ENCODE results near the gene EFCAB8.
"Not testable (repeated sequence)": the region's sequence is repeated elsewhere in the genome, so short reads cannot be mapped to it uniquely, and the experiment has no call there.

Gene EFCAB8

GRCh38 chr20:32934580-32934979, 75.9 kb downstream of the EFCAB8 start:
- no peak overlapping the region for H3K9ac ChIP-seq
- no peaks in the 10 kb centered on the region for H3K27me3 ChIP-seq
- no peak for TF ChIP-seq Cebpa-rat (IDR thresholded peaks at IDR 0.05)
- no peak overlapping the region for H3K27ac ChIP-seq
- no peaks in the 10 kb centered on the region for H3K36me3 ChIP-seq
- H3K4me2 ChIP-seq: no peak overlapping the region
- H3K4me3 ChIP-seq: no peak overlapping the region
- H3K9me3 ChIP-seq (replicated peaks in 1 of 11): peaks cover 19 to 37% (median 29%) of the 10 kb centered on the region in 11 experiments
- H3K4me1 ChIP-seq: no peaks in the 10 kb centered on the region
- no peaks in the 10 kb centered on the region for H4K20me1 ChIP-seq

GRCh38 chr20:32941155-32941885, 82.6 kb downstream of the EFCAB8 start:
- Histone ChIP-seq H3K27me3 (no peaks in the 10 kb centered on the region), H3K4me2 (no peak overlapping the region; a peak in 1 of 22 replicates), H3K9me3 (replicated peaks in 1 of 11) (peaks cover 10 to 34% (median 20%) of the 10 kb centered on the region in 11 experiments), H3K4me1 (no peaks in the 10 kb centered on the region), H3K4me3 (no peak overlapping the region), H3K36me3 (no peaks in the 10 kb centered on the region), H3K27ac (no peak overlapping the region), H3K9ac (no peak overlapping the region), H4K20me1 (no peaks in the 10 kb centered on the region)
- no peak for TF ChIP-seq Cebpa-rat (IDR thresholded peaks at IDR 0.05)

- Histone ChIP-seq H4K20me1 (no peaks in the 10 kb centered on the region), H3K27me3 (no peaks in the 10 kb centered on the region), H3K4me3 (no peak overlapping the region), H3K9me3 (replicated peaks in 1 of 11) (peaks cover 0 to 19% (median 12%) of the 10 kb centered on the region in 11 experiments; a peak in 16 of 22 replicates), H3K36me3 (no peaks in the 10 kb centered on the region), H3K27ac (no peak overlapping the region), H3K9ac (no peak overlapping the region), H3K4me2 (no peak overlapping the region), H3K4me1 (no peaks in the 10 kb centered on the region)
- TF ChIP-seq Cebpa-rat (IDR thresholded peaks at IDR 0.05): no peak
These were observed 84.8 kb downstream of the EFCAB8 start for GRCh38 chr20:32943490-32944052.

- no peak overlapping the region for H3K9ac ChIP-seq
- H4K20me1 ChIP-seq: no peaks in the 10 kb centered on the region
- no peak for TF ChIP-seq Cebpa-rat (IDR thresholded peaks at IDR 0.05)
- no peak overlapping the region for H3K4me2 ChIP-seq
- no peak overlapping the region for H3K27ac ChIP-seq
- H3K36me3 ChIP-seq: no peaks in the 10 kb centered on the region
- H3K4me3 ChIP-seq: no peak overlapping the region
- H3K27me3 ChIP-seq: no peaks in the 10 kb centered on the region
- H3K4me1 ChIP-seq: peaks cover 0 to 9% (median 3%) of the 10 kb centered on the region in 10 experiments; a peak in 10 of 20 replicates
- peaks cover 0 to 16% (median 9%) of the 10 kb centered on the region in 11 experiments; a peak in 16 of 22 replicates for H3K9me3 ChIP-seq (replicated peaks in 1 of 11)
These were observed 87.0 kb downstream of the EFCAB8 start for GRCh38 chr20:32945710-32946221.

- no peaks in the 10 kb centered on the region for H4K20me1 ChIP-seq
- no peaks in the 10 kb centered on the region for H3K27me3 ChIP-seq
- H3K4me3 ChIP-seq: no peak overlapping the region
- H3K9me3 ChIP-seq (replicated peaks in 1 of 11): peaks cover 0 to 9% (median 5%) of the 10 kb centered on the region in 11 experiments; a peak in 7 of 22 replicates
- no peak overlapping the region for H3K4me2 ChIP-seq
- H3K27ac ChIP-seq: no peak overlapping the region
- TF ChIP-seq Cebpa-rat (IDR thresholded peaks at IDR 0.05): no peak
- H3K36me3 ChIP-seq: no peaks in the 10 kb centered on the region
- H3K9ac ChIP-seq: no peak overlapping the region
- peaks cover 0 to 14% (median 4%) of the 10 kb centered on the region in 10 experiments; a peak in 10 of 20 replicates for H3K4me1 ChIP-seq
These were observed 87.9 kb downstream of the EFCAB8 start for GRCh38 chr20:32946629-32947028.

GRCh38 chr20:32950539-32950938, 91.8 kb downstream of the EFCAB8 start:
- Histone ChIP-seq H3K4me1 (peaks cover 0 to 14% (median 4%) of the 10 kb centered on the region in 10 experiments; a peak in 10 of 20 replicates), H3K9me3 (replicated peaks in 1 of 11) (peaks cover 14 to 20% (median 19%) of the 10 kb centered on the region in 11 experiments), H3K4me2 (peak overlapping the region in 6 of 11 experiments; percentile 11 to 37 (median 27); a peak in 7 of 22 replicates)
- H3K36me3 ChIP-seq, H4K20me1 ChIP-seq, H3K9ac ChIP-seq, H3K27me3 ChIP-seq, H3K27ac ChIP-seq, H3K4me3 ChIP-seq: not testable (repeated sequence)

- no peak overlapping the region for H3K4me3 ChIP-seq
- no peaks in the 10 kb centered on the region for H3K4me1 ChIP-seq
- no peaks in the 10 kb centered on the region for H3K27me3 ChIP-seq
- no peak overlapping the region for H3K9ac ChIP-seq
- H4K20me1 ChIP-seq: no peaks in the 10 kb centered on the region
- H3K27ac ChIP-seq: no peak overlapping the region
- peaks cover 44 to 52% (median 48%) of the 10 kb centered on the region in 11 experiments for H3K9me3 ChIP-seq (replicated peaks in 1 of 11)
- H3K36me3 ChIP-seq: peaks cover 0 to 5% (median 0%) of the 10 kb centered on the region in 11 experiments; a peak in 1 of 22 replicates
- no peak for TF ChIP-seq Cebpa-rat (IDR thresholded peaks at IDR 0.05)
- no peak overlapping the region for H3K4me2 ChIP-seq
These were observed 98.7 kb downstream of the EFCAB8 start for GRCh38 chr20:32957459-32957858.

- Histone ChIP-seq H3K27ac (no peak overlapping the region), H3K36me3 (peaks cover 0 to 5% (median 0%) of the 10 kb centered on the region in 11 experiments; a peak in 1 of 22 replicates), H3K4me2 (no peak overlapping the region), H3K9ac (no peak overlapping the region), H4K20me1 (no peaks in the 10 kb centered on the region), H3K27me3 (no peaks in the 10 kb centered on the region), H3K4me3 (no peak overlapping the region), H3K4me1 (peaks cover 0 to 9% (median 5%) of the 10 kb centered on the region in 10 experiments; a peak in 8 of 20 replicates), H3K9me3 (replicated peaks in 1 of 11) (peaks cover 44 to 52% (median 48%) of the 10 kb centered on the region in 11 experiments)
- no peak for TF ChIP-seq Cebpa-rat (IDR thresholded peaks at IDR 0.05)
These were observed 99.9 kb downstream of the EFCAB8 start for GRCh38 chr20:32958574-32958973.

- Histone ChIP-seq H3K4me1 (peaks cover 0 to 17% (median 9%) of the 10 kb centered on the region in 10 experiments; a peak in 10 of 20 replicates), H3K36me3 (peaks cover 0 to 5% (median 0%) of the 10 kb centered on the region in 11 experiments; a peak in 1 of 22 replicates), H3K27ac (no peak overlapping the region), H4K20me1 (no peaks in the 10 kb centered on the region), H3K27me3 (no peaks in the 10 kb centered on the region), H3K9ac (no peak overlapping the region), H3K4me3 (no peak overlapping the region), H3K9me3 (replicated peaks in 1 of 11) (peaks cover 37 to 43% (median 39%) of the 10 kb centered on the region in 11 experiments), H3K4me2 (no peak overlapping the region)
- no peak for TF ChIP-seq Cebpa-rat (IDR thresholded peaks at IDR 0.05)
These were observed 100.9 kb downstream of the EFCAB8 start for GRCh38 chr20:32959351-32960221.
